Measurements from ENCODE around the gene FAM228B.

FAM228B gene

DNA sequence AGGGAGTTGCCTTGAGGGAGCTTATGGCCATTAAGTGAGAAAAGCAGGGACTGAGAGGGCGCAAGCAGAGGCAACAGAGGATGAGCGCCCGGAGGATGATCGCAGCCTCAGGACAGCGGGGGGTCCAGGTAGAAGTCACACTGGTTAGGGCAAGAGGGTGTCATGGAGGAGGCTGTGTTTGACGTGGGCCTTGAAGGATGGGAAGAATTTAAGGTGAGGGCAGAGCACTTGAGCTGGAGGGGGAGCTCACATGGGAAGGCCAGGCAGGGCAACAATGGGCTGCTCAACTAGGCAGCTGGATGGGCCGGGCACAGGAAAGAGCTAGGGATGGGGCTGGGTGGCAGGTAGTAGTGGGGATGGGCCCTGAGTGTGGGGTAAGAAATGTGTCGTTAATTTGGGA, 83.4 kb downstream of the FAM228B start:
- no peak overlapping the region for H3K4me2 ChIP-seq (ENCODE audit: low read depth, low read length, poor library complexity, severe bottlenecking)
- H3K36me3 ChIP-seq (ENCODE audit: insufficient read depth, low read length): peaks cover 30% of the 10 kb centered on the region; the same call in 1 of the 2 replicates
- H2AFZ ChIP-seq (ENCODE audit: low read length): no peak overlapping the region

DNA sequence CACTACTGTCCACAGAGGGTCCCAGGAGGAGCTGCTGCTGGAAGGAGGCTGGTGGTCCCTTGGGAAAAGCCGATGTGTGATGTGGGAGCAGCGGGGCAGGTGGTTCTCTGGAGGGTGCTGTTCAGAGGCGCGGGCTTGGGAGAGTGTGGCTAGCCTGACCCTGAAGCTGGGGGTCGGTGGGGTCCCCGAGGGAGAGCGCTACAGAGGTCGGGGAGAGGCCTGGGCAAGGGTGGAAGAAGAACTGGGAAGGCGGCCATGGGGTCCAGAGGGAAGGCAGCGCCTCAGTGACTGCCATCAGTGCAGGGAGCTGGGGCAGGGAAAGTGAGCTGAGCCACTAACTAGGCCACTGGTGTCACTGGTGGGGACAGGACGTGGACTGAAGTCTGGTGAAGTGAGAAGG, 84.1 kb downstream of the FAM228B start:
- Histone ChIP-seq H3K9ac (ENCODE audit: low read depth, low read length, poor library complexity, severe bottlenecking) (no peak overlapping the region), H3K4me3 (ENCODE audit: low read length, poor library complexity, severe bottlenecking) (no peak overlapping the region), H3K4me1 (ENCODE audit: insufficient read depth, low read length, poor library complexity, severe bottlenecking) (no peaks in the 10 kb centered on the region), H3K4me2 (ENCODE audit: low read depth, low read length, poor library complexity, severe bottlenecking) (no peak overlapping the region), H3K79me2 (ENCODE audit: insufficient read depth, low read length) (no peaks in the 10 kb centered on the region), H2AFZ (ENCODE audit: low read length) (no peak overlapping the region), H3K9me3 (ENCODE audit: insufficient read depth, low read depth, low read length) (no peaks in the 10 kb centered on the region), H3K36me3 (ENCODE audit: insufficient read depth, low read length) (peaks cover 37% of the 10 kb centered on the region; the same call in 1 of the 2 replicates), H4K20me1 (ENCODE audit: insufficient read depth, low read length, poor library complexity, severe bottlenecking) (no peaks in the 10 kb centered on the region), H3F3A (ENCODE audit: low read depth) (no peaks in the 10 kb centered on the region), H3K27me3 (ENCODE audit: insufficient read depth, low read length, poor library complexity, severe bottlenecking) (no peaks in the 10 kb centered on the region), H3K9me2 (replicated peaks; ENCODE audit: low read depth, low read length) (no peaks in the 10 kb centered on the region)
- TF ChIP-seq, protein P1, sequence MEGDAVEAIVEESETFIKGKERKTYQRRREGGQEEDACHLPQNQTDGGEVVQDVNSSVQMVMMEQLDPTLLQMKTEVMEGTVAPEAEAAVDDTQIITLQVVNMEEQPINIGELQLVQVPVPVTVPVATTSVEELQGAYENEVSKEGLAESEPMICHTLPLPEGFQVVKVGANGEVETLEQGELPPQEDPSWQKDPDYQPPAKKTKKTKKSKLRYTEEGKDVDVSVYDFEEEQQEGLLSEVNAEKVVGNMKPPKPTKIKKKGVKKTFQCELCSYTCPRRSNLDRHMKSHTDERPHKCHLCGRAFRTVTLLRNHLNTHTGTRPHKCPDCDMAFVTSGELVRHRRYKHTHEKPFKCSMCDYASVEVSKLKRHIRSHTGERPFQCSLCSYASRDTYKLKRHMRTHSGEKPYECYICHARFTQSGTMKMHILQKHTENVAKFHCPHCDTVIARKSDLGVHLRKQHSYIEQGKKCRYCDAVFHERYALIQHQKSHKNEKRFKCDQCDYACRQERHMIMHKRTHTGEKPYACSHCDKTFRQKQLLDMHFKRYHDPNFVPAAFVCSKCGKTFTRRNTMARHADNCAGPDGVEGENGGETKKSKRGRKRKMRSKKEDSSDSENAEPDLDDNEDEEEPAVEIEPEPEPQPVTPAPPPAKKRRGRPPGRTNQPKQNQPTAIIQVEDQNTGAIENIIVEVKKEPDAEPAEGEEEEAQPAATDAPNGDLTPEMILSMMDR (conservative IDR thresholded peaks at IDR 0.05; ENCODE audit: low read length): no peak
- no peak for TF ChIP-seq EZH2phosphoT487 (IDR thresholded peaks at IDR 0.05; ENCODE audit: borderline replicate concordance)

More for the DNA sequence above, 83.4 kb downstream of the FAM228B start:
- Histone ChIP-seq H4K20me1 (ENCODE audit: insufficient read depth, low read length, poor library complexity, severe bottlenecking) (no peaks in the 10 kb centered on the region), H3F3A (ENCODE audit: low read depth) (no peaks in the 10 kb centered on the region), H3K9me2 (replicated peaks; ENCODE audit: low read depth, low read length) (no peaks in the 10 kb centered on the region), H3K27me3 (ENCODE audit: insufficient read depth, low read length, poor library complexity, severe bottlenecking) (no peaks in the 10 kb centered on the region), H3K4me1 (ENCODE audit: insufficient read depth, low read length, poor library complexity, severe bottlenecking) (no peaks in the 10 kb centered on the region), H3K9ac (ENCODE audit: low read depth, low read length, poor library complexity, severe bottlenecking) (no peak overlapping the region), H3K4me3 (ENCODE audit: low read length, poor library complexity, severe bottlenecking) (no peak overlapping the region), H3K79me2 (ENCODE audit: insufficient read depth, low read length) (no peaks in the 10 kb centered on the region), H3K9me3 (ENCODE audit: insufficient read depth, low read depth, low read length) (no peaks in the 10 kb centered on the region)
- TF ChIP-seq EZH2phosphoT487 (IDR thresholded peaks at IDR 0.05; ENCODE audit: borderline replicate concordance): no peak
- TF ChIP-seq, protein P1 (conservative IDR thresholded peaks at IDR 0.05; ENCODE audit: low read length): no peak

DNA sequence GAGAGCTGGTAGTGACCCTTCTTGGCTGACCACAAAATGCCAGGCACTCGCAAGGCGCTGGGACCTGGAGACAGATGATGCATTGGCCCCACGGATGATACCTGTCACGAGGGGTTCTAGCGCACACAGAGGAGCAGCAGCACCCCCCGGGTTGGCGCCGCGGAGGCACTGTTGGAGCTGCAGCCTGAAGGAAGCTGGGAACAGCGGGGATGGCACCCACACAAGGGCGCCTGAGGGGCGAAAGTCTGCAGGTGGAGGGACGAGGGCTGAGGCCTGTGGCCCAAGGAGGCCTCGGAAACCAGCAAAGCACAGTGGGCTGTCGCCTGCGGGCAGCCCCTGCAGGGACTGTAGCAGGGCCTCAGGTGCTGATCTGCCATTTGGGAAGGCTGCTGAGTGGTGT, 85.2 kb downstream of the FAM228B start:
- no peaks in the 10 kb centered on the region for H3F3A ChIP-seq (ENCODE audit: low read depth)
- no peaks in the 10 kb centered on the region for H3K9me2 ChIP-seq (replicated peaks; ENCODE audit: low read depth, low read length)
- no peaks in the 10 kb centered on the region for H4K20me1 ChIP-seq (ENCODE audit: insufficient read depth, low read length, poor library complexity, severe bottlenecking)
- no peak overlapping the region for H3K9ac ChIP-seq (ENCODE audit: low read depth, low read length, poor library complexity, severe bottlenecking)
- H3K4me2 ChIP-seq (ENCODE audit: low read depth, low read length, poor library complexity, severe bottlenecking): no peak overlapping the region
- H3K9me3 ChIP-seq (ENCODE audit: insufficient read depth, low read depth, low read length): no peaks in the 10 kb centered on the region
- no peak overlapping the region for H3K4me3 ChIP-seq (ENCODE audit: low read length, poor library complexity, severe bottlenecking)
- H3K4me1 ChIP-seq (ENCODE audit: insufficient read depth, low read length, poor library complexity, severe bottlenecking): no peaks in the 10 kb centered on the region
- H2AFZ ChIP-seq (ENCODE audit: low read length): no peak overlapping the region
- no peaks in the 10 kb centered on the region for H3K27me3 ChIP-seq (ENCODE audit: insufficient read depth, low read length, poor library complexity, severe bottlenecking)
- H3K36me3 ChIP-seq (ENCODE audit: insufficient read depth, low read length): peaks cover 38% of the 10 kb centered on the region; the same call in 1 of the 2 replicates
- no peaks in the 10 kb centered on the region for H3K79me2 ChIP-seq (ENCODE audit: insufficient read depth, low read length)
- TF ChIP-seq EZH2phosphoT487 (IDR thresholded peaks at IDR 0.05; ENCODE audit: borderline replicate concordance): no peak
- TF ChIP-seq, protein P1 (conservative IDR thresholded peaks at IDR 0.05; ENCODE audit: low read length): no peak

Data from Loucy (cell line).